ENCODE data around the gene EGF.
"Not testable (repeated sequence)": the region's sequence is repeated elsewhere in the genome, so short reads cannot be mapped to it uniquely, and the experiment has no call there.

The EGF gene

GRCh38 chr4:109998867-109999584 lies 86.3 kb downstream of the EGF start:
- FAIRE-seq: peak; percentile 89

DNA sequence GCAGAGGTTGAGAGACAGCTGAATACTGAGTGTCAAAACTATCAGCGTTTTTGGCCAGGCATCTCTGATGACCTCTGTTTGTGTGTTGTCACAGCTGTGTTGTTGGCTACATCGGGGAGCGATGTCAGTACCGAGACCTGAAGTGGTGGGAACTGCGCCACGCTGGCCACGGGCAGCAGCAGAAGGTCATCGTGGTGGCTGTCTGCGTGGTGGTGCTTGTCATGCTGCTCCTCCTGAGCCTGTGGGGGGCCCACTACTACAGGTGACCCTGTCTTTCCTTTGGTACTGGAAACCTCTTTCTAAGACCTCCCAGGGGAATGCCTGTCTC lies 86.9 kb downstream of the EGF start:
- no peak for FAIRE-seq

- no peak for FAIRE-seq
Measured at GRCh38 chr4:110002326-110002725, 89.6 kb downstream of the EGF start.

- no peak for FAIRE-seq
Measured at GRCh38 chr4:110003401-110004187, 90.9 kb downstream of the EGF start.

GRCh38 chr4:110004556-110004955 lies 91.9 kb downstream of the EGF start:
- FAIRE-seq: no peak

DNA sequence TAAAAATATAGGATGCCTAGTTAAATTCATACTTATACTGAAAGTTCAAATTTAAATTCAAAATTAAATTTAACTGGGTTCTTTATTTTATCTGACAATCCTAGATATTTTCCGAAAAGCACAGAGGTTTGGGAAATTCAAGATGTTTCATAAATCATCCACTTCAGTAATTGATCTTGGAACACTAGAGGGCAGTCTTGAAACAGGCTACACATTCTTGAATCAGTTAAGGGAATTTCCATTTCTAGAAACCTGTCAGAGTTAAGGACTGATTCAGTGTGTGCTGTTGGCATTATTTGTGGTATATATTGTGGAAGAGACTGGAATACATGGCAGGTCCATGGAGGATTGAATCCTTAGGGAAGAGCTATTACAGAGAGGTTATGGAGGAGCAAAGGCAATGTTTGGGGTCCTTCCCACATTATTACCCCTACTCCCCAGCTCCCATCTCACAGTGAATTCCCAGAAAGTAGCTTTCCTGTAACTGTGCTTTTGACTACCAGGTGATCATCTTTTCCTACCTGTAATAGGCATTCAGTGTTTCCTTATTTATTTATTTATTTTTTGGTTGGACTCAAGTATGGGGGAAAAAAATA lies 92.9 kb downstream of the EGF start:
- peak; percentile 96 for FAIRE-seq

DNA sequence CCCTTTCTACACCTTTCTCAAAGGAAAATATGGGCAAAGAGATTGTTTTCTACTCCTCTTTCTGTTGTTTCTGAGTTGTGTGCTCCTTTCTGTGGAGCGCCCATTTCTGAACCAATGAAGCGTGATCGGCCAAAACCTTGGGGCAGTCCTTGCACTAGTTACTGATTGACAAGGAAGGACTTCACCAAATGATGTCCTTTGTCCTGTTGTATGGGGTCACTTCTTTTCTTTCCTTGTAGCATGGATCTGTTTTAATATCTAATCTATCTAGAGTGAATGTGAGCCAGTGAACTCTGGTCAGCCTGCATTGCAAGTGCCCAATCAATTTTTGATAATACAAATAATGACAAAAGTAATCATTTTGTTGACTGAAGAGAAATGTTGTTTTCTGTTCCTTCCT lies 94.5 kb downstream of the EGF start:
- no peak for FAIRE-seq

- FAIRE-seq: no peak
Measured at GRCh38 chr4:110008540-110008939, 95.9 kb downstream of the EGF start.

- no peak for FAIRE-seq
Measured at GRCh38 chr4:110009550-110009949, 96.9 kb downstream of the EGF start.

- no peak for FAIRE-seq
Measured at GRCh38 chr4:110010797-110011196, 98.1 kb downstream of the EGF start.

GRCh38 chr4:110012917-110013316 lies 100.2 kb downstream of the EGF start:
- no peak for FAIRE-seq

- FAIRE-seq: no peak
Measured at GRCh38 chr4:110014233-110014632, 101.5 kb downstream of the EGF start.

DNA sequence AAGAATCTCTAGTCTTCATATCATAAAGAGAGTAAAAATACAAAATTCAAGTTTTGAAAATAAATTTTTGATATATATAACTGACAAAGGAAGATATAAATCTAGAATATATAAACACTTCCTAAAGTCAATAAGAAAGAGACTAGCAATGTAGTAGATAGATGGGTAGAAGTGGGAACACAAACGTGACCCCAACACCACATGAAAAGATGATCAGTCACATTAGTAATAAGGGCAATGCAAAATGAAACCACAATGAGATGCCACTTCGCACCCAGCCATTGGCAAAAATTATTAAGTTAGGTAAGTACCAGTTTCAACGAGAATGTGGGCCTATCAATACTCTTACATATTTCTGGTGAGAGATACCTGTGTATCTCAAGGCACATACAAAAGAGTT lies 106.5 kb downstream of the EGF start:
- peak; percentile 28 for FAIRE-seq

DNA sequence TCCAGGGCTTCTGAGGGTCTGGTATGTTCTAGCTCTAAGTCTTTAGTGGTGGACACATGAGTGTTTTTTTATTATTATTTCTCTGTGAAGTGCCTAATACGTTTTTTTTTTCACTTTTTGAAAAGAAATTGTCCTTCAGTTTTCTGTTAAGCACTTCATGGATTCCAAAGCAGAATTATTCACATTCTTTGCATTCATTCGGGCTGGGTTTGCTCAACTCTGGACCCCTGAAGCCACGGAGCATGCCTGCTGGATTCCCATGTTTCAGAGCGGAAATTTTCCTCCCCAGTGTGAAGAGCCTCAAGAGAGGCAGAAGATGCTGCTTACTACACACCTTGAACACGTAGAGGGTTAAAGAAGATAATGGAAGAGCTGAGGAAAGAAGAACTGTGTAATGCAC lies 107.5 kb downstream of the EGF start:
- FAIRE-seq: peak; percentile 13

DNA sequence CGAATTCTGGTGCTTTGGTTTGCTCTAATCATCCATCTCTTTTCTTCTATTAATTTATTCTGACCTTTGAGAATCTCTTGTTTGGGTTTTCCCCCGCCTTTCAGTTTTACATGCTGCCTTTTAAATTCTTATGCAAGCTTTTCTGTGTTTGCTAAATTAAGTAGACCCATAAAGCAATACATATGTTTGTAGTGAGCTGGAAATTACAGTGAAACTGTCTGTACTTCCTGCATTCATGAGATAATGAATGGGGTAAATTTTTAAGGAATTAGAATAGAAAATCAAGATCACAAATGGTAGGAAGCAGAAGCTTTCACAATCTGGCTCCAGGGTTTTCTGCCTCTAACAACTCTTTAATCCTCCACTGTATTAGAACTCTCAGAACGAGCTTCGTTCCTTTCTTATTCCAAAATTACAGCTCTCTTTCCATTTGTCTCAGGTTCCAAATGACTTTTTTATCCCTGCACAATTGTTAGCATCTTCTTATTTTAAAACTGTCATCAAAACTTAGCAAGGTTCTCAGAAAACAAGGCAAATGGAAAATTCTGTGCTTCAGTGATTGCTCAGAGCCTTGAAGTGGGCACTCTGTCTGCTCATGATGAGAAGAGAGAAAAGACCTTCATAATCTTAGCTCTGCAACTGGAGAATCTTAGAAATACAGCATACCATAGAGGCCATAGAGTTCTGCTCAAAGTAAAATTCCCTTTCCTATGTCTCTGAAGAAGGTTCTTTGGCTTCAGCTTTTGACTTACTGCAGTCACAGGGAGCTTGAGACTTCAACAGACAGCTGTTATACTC lies 108.2 kb downstream of the EGF start:
- FAIRE-seq: no peak

DNA sequence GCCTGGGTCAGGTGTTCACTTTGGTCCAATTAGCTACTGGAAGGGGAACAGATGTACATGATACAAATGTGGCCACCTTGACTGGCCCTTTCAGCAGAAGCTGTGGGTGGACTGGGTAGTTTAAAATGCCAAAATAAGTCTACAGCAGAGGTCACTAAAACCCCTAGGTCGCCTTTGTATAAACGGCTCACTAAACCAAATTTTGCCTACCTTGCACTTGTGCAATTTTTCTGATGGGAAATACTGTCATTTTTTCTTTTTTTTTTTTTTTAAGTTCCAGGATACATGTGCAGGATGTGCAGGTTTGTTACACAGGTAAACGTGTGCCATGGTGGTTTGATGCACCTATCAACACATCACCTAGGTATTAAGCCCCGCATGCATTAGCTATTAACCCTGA lies 109.8 kb downstream of the EGF start:
- FAIRE-seq: no peak

DNA sequence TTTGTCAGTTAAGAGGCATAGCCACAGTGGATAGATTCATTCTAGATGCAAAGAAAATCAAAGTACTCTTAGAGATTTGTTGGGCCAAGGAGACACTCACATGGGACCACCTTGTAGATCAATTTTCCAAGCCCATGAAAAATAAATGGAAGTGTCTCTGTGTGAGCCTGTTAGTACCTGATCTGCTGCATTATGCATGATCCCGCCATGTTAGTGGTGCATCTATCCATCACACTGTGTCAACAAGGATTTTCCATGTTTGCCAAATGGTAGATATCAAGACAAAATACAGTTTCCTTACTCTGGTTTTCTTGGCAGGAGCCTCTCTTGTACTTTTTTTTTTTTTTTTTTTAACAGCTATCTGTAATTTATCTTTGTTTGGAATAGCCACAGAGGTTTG lies 112.4 kb downstream of the EGF start:
- FAIRE-seq: no peak

DNA sequence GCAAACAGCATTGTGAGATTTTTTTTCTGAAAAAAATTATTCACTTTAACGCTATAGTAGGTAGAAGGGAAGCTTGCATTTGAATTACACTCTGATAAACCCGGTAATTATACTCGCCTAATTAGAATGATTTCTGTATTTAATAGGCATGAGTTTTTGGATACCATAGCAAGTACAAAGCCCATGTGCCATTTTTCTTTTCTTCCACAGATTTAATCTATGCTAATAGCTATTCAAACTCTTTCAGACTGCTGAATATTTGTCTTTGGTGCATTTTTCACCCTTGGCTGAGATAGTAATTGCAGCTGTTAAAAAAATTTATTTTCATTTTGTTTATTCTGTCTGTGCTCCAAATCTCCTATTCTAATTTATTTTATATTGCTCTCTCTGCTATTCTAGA lies 113.0 kb downstream of the EGF start:
- FAIRE-seq: no peak

GRCh38 chr4:110032603-110033002 lies 119.9 kb downstream of the EGF start:
- no peak for FAIRE-seq

DNA sequence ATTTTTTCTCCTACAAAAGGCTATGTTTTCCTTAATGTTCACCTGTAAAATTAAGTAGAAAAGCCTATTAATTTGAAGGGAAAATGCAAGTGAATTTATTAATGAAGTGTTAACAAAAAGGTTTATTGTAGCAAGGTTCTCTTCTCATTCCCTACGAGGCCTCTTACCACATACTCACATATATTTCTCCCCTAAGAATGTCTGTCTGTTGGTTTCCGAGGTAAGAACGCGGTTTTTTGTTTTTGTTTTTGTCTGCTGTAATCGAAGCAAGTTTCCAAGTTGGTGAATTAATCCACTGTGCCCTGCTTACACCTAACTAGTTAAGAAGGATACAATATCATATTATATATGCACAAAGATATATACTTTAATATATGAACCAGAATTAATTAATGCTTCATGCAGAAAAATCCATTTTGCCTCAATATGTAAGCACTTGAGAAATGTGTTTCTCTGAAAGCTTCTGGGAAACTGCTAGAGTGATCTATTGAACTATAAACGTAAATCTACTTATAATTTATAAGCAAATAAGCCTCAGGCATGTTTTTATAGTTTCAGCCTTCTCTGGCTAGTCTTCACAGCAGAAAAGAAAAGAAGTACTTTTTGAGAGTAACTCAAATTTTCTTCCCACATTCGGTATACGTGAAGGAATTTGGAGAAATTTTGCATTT lies 120.8 kb downstream of the EGF start:
- no peak for FAIRE-seq

DNA sequence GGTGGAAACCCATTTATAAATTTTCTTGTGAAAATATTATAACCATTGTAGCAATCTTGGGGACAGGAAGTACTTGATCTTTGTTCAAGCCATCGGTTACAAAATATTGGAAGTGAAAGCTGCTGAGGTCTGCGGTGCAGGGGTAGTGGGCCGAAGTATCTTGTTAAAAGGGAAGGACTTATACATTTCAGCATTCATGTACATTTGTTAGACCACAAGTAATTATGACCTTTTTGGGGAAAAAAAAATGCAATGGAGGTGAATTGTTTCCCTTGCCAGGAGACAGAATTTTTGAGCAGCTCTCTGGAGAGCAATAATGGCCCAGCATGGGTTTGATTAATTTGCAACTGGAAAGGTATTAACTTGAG lies 121.3 kb downstream of the EGF start:
- no peak for FAIRE-seq

DNA sequence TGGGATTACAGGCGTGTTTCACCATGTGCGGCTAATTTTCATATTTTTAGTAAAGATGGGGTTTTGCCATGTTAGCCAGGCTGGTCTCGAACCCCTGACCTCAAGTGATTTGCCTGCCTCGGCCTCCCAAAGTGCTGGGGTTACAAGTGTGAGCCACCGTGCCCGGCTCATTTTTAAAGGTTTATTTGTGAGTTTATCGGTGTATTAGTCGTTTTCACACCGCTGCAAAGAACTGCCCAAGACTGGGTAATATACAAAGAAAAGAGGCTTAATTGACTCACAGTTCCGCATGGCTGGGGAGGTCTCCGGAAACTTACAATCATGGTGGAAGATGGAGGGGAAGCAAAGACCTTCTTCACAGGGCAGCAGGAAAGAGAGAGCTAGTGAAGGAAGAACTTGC lies 126.5 kb downstream of the EGF start:
- FAIRE-seq: not testable (repeated sequence)

- no peak for FAIRE-seq
Measured at GRCh38 chr4:110041735-110042134, 129.1 kb downstream of the EGF start.

Measured in G401.6 (cell line).